ENCODE results near the gene MCF2L.
"Not testable (repeated sequence)": the region's sequence is repeated elsewhere in the genome, so short reads cannot be mapped to it uniquely, and the experiment has no call there.

The MCF2L gene

GRCh38 chr13:113050734-113051431 is 81.9 kb downstream of the MCF2L start:
- no peak for DNase-seq (ENCODE audit: low read depth)

- DNase-seq (ENCODE audit: low read depth), result no peak
Measured at GRCh38 chr13:113051641-113052040, 82.6 kb downstream of the MCF2L start.

- DNase-seq (ENCODE audit: low read depth), result no peak
Measured at GRCh38 chr13:113052206-113052605, 83.2 kb downstream of the MCF2L start.

GRCh38 chr13:113052971-113053370 is 84.0 kb downstream of the MCF2L start:
- DNase-seq (ENCODE audit: low read depth), result no peak

- DNase-seq (ENCODE audit: low read depth), result no peak
Measured at GRCh38 chr13:113053376-113053775, 84.4 kb downstream of the MCF2L start.

- no peak for DNase-seq (ENCODE audit: low read depth)
Measured at GRCh38 chr13:113053801-113054604, 85.0 kb downstream of the MCF2L start.

GRCh38 chr13:113057084-113057483 is 88.1 kb downstream of the MCF2L start:
- DNase-seq (ENCODE audit: low read depth), result no peak

- not testable (repeated sequence) for DNase-seq (ENCODE audit: low read depth)
Measured at GRCh38 chr13:113057559-113057958, 88.5 kb downstream of the MCF2L start.

- no peak for DNase-seq (ENCODE audit: low read depth)
Measured at GRCh38 chr13:113058129-113058987, 89.3 kb downstream of the MCF2L start.

- no peak for DNase-seq (ENCODE audit: low read depth)
Measured at GRCh38 chr13:113058988-113059850, 90.2 kb downstream of the MCF2L start.

- DNase-seq (ENCODE audit: low read depth), result no peak
Measured at GRCh38 chr13:113059891-113060290, 90.9 kb downstream of the MCF2L start.

GRCh38 chr13:113060557-113061270 is 91.7 kb downstream of the MCF2L start:
- no peak for DNase-seq (ENCODE audit: low read depth)

GRCh38 chr13:113061271-113061625 is 92.2 kb downstream of the MCF2L start:
- DNase-seq (ENCODE audit: low read depth), result no peak

GRCh38 chr13:113061796-113062425 is 92.9 kb downstream of the MCF2L start:
- no peak for DNase-seq (ENCODE audit: low read depth)

- DNase-seq (ENCODE audit: low read depth), result no peak
Measured at GRCh38 chr13:113062691-113063090, 93.7 kb downstream of the MCF2L start.

- no peak for DNase-seq (ENCODE audit: low read depth)
Measured at GRCh38 chr13:113063091-113063491, 94.1 kb downstream of the MCF2L start.

GRCh38 chr13:113064000-113064533 is 95.1 kb downstream of the MCF2L start:
- DNase-seq (ENCODE audit: low read depth), result no peak

- no peak for DNase-seq (ENCODE audit: low read depth)
Measured at GRCh38 chr13:113064534-113065405, 95.8 kb downstream of the MCF2L start.

All from stimulated activated CD8-positive, alpha-beta memory T cell treated with anti-CD3 and anti-CD28 coated beads, Interleukin-12 subunit alpha, Interleukin-12 subunit beta, amount 100 ng/mL, for 4 hours (primary cell).